ENCODE data around the gene PIN4. TPM values are rescaled to one million over a fixed set of nuclear protein-coding genes. Genes with fewer than 3 reads are reported as not detected.

PIN4 gene
- total RNA-seq, result 7.0 and 9.8 TPM in 2 replicates

GRCh38 chrX:72181178-72182125, at the start of gene PIN4:
Gene PIN4 (plus strand): TSS chrX:72181757. CDS start chrX:72181786, 29 bp downstream.

GRCh38 chrX:72238721-72239475, 57.3 kb downstream of the PIN4 start, which contains the start of gene ERCC6L:
Gene ERCC6L (minus strand): TSS chrX:72239027. CDS start chrX:72238911, 116 bp downstream.

Other genes with a start within 250 kb of the PIN4 start
- 0.84 and 0.89 TPM in 2 replicates for gene RTL5, start 49.8 kb upstream of the PIN4 start, total RNA-seq
- gene ERCC6L, start 57.3 kb downstream of the PIN4 start, total RNA-seq, result 7.4 and 9.4 TPM in 2 replicates
- gene RPS4X, start 95.5 kb downstream of the PIN4 start, total RNA-seq, result 701 and 789 TPM in 2 replicates
- gene CITED1, start 124.2 kb downstream of the PIN4 start, total RNA-seq, result 0.17 TPM in 1 of 2 replicates, not detected in the other

Data from bronchus fibroblast of lung (primary cell).